GM08714 (cell line): Measurements from ENCODE around the gene CD33.

ENCODE experiments used
- H3K4me3 ChIP-seq: fragments of 200-500 bp; sonication (Bioruptor generic); 2 replicates; pipeline ENCODE4 v1.5.1; 2014; ENCODE audit warnings: mild to moderate bottlenecking, low read length, inconsistent platforms
- ZNF274 ChIP-seq: IDR thresholded peaks from 2 replicates; pipeline ENCODE4 v1.6.1; 2012; ENCODE audit warnings: mild to moderate bottlenecking, low read depth, low read length

The CD33 gene

DNA sequence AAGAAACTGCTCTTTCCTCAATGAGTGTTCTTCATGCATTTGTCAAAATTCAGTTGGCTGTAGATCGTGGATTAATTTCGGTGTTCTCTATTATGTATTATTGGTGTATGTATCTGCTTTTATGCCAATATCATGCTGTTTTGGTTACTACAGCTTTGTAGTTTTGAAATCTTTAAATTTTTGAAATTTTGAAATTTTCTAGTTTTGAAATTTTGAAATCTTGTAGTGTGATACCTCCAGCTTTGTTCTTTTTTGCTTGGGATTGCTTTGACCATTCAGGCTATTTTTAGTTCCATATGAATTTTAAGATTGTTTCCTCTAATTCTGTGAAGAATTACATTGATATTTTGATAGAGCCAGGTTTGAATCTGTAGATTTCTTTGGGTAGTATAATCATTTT is 3.1 kb downstream of the CD33 start:
- H3K4me3 ChIP-seq = no peak overlapping the region
- TF ChIP-seq ZNF274 = no peak

DNA sequence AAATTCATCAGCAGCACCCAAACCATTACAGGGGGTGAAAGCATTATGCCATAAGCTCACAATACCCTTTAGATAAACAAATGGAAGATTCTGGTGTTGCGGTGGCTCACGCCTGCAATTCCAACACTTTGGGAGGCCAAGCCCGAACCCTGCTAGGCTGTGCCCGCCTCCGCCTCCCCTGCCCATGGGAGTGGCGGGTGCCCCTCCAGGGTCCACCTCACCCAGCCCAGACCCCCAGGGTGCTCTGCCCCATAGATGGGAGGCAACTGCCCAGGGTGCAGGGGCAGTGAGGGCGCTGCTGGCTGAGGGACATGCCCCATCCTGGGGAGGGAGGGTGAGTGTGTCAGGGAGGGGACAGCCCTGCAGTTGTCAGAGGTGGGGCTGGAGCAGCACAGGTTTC is 16.0 kb downstream of the CD33 start:
- no peak overlapping the region for H3K4me3 ChIP-seq
- no peak for TF ChIP-seq ZNF274

DNA sequence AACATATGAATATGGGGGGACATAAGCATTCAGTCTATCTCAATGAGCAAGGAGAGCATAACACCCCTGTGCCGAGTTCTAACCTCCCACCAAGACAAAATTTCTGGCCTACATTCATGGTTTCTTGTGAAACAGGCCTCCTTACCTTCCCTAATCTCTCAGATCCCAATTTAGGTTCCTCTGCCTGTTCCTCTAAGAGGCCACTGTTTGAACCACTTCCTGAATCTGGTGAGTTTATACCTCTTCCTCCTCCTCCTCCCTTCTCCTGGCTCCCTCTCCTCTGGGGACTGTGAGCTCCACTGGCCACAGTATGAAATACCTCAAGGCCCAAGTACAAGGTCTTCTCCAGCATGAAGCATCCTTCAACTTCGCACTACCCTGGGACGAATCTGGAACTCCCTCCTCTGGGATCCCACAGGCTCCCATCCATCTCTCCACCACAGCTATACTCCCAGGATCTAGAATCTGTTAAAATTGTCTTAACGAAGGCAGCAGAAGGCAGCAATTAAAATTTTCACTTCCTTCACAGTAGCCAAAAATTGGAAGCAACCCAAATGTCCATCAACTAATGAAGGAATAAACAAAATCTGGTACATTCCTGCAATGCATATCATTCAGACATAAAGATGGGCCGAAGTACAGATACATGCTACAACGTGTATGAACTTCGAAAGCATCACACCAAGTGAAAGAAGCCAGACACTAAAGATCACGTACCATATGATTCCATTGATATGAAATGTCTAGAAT is 18.2 kb downstream of the CD33 start:
- no peak for TF ChIP-seq ZNF274
- no peak overlapping the region for H3K4me3 ChIP-seq

DNA sequence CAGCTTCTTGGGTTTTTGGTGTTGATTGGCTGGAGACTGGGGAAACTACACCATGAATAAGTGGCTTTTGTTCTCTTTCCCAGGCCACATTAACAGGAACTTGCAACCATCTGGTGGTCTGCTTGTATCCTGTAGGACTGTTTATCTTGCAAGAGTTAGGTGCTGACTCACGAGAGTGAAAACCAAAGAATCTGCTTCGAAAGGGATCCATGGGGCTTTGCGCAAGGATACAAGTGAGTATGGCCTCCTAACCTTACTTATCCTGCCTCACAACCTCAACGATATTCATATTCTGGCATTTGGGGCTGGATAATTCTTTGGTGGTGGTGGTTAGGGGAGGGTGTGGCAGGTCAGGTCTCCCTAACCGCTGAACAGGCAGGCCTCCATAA is 21.3 kb downstream of the CD33 start:
- H3K4me3 ChIP-seq = no peak overlapping the region
- TF ChIP-seq ZNF274 = no peak

DNA sequence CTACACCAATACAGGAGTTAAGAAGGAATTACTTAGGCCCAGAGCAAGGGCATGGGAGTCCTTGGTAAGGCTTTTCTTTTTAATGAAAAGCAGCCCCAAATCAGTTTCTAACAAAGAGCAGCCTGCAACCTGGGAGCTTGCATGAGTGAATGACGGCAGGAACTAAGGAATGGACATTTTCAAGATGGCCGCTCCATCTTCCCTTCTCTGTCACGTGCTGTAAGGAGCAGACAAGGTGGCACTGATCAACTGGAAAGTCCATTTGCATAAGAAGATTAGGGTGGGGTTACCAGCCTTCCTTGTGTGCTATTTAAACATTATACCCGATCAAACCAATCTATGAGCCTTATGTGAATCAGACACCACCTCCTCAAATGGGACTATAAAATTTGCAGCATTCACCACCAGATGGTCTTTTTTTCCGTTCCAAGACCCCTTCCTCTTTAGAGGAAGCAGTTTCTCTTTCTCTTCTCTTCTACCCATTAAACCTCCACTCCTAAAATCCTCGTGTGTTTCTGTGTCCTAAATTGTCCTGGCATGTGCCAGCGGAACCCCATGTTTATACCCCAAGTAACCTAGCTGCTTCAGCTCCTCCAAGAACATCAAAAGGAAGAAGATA is 23.2 kb downstream of the CD33 start:
- TF ChIP-seq ZNF274 = no peak
- H3K4me3 ChIP-seq = no peak overlapping the region

DNA sequence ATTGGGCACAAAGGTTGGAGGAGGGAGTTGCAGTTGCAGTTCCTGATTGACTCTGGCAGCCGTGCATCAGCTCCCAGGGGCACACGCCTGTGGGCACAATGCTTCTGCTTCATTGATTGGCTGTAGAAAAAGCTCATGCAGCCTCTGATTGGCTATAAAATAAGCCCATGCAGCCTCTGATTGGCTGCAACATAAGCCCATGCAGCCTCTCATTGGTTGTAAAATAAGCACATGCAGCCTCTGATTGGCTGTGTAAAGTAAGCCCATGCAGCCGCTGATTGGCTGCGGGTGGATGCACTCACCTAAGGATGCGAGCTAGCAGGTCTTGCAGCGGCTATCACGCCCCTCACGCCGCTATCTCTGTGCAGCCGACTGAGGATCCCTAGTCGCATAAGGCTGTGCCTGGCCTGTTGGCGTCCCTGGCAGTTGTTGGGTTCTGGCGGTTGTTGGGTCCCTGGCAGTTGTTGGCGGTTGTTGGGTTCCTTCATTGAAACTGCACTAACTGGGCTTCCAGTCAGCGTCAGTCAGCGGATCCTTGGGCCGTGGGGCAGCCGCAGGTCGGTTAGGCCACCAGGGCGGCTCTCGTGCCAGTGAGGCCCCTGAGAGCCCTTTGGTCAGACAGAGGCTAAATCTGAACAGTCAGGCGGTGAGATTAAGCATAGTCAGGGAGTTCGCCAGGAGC is 26.0 kb downstream of the CD33 start, which contains the start of gene SIGLECL1:
Gene SIGLECL1 (plus strand): TSS at position 295 of the 682 bp plus-strand sequence. CDS start 12,993 bp downstream, outside the sequence.
- TF ChIP-seq ZNF274 = no peak
- no peak within 1 kb of the TSS for H3K4me3 ChIP-seq

DNA sequence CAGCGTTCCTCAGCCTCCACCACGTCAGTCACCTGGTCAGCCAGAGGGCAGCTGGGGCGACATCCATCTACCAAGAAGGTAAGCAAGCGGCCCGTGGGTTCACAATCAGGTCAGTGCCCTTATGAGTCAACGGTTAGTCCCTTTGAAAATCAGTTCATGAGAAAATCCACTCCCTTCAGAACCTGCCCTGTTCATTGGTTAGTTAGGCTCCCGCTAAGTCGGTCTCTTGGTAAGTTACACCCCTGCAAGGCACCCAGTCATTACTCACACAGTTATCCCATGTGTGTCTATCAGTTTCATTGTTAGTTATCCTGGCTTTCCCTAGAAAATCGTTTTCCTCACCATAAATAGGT is 26.6 kb downstream of the CD33 start:
- no peak overlapping the region for H3K4me3 ChIP-seq
- no peak for TF ChIP-seq ZNF274

DNA sequence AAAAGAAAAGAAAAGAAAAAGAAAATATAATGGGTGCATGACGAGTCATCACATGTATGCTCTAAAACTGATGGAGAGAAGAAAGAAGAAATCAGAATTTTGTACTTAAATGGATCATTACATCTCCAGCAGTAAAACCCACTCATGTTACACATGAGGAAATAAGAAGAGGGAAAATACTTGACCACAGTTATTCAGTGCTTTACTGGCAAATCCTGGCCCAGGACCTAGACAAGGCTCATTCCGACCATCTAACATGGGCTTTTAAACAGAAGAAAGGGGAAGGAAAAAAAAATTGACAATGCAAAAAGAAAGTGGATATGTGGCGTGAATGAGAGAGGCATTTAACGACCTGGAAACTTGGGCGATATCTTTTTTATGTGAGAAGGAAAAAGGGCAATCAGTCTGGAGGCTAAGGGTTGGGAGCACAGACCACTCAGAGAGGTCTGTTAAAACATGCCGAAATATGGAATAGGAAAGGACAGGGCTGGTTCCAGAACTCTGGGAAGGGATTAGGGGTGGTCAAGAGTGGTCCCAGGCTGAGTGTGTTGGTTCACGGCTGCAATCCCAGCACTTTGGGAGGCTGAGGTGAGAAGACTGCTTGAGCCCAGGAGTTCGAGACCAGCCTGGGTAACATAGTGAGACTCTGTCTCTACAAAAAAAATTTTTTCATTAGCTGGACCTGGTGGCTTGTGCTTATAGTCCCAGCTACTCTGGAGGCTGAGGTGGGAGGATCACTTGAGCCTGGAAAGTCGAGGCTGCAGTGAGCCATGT is 27.6 kb downstream of the CD33 start:
- TF ChIP-seq ZNF274 = no peak
- H3K4me3 ChIP-seq = no peak overlapping the region

DNA sequence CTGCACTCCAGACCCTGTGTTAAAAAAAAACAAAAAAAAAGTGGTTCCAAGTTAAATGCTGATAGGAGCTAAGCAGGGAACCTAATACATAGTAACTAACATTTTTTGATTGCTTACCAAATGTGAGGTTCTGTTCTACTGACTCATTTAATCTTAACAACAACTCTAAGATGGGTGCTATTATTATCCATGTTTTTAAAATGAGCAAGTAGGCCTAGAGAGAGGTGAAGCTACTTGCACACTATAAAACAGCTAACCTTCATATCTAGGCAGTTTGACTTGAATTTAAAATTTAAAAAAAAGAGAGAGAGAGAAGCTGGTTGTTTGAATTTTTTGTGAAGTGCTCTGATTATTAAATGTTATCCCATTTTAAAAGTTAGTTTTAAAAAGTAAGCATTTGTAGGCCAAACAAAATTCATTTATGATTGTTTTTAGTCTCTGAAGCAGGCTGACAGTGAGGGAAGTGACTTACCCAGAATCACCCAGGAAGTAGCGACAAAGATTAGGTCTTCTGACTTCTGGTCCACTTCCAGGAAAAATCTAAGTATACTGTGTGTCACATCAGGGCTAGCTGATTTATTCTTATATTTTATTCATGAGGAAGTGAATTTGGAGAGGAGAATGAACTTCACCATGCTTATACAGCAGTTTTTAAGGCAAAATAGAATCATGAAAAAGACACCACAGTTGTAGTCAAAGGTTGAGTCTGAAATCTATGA is 28.4 kb downstream of the CD33 start:
- no peak for TF ChIP-seq ZNF274
- H3K4me3 ChIP-seq = no peak overlapping the region

DNA sequence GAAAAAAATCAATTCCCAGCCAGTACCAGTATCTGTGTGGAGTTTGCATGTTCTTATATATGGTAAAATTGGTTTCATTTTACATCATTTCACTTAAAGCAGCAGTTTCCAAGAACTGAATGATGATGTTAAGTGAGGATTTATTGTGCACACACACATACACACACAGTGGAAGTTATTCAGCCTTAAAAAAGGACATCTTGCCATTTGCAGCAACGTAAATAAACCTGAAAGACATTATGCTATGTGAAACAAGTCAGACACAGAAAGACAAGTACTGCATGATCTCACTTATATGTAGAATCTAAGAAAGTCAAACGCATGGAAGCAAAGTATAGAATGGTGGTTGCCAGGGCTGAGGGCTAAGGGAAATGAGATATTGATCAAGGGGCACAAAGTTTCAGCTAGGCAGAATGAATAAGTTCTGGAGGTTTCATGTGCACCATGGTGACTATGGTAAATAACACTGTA is 31.3 kb downstream of the CD33 start:
- H3K4me3 ChIP-seq = no peak overlapping the region
- TF ChIP-seq ZNF274 = no peak

DNA sequence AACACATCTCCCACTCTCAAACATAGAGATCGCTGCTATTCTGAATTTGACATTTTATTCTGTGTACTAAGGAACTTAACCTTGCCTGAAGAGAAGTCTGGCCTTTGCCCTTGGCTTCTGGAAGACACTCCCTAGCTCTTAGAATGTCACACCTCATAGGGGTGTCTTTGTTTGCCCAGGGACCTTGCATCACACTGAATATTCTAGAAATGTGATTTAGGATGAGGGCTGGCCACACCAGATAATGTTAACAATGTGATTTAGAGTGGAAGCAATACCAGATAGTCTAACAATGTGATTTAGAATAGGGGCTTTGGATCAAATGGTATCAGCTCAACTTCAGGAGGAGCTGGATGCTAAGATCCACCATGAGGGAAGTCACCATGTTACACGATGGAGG is 32.6 kb downstream of the CD33 start:
- TF ChIP-seq ZNF274 = no peak
- no peak overlapping the region for H3K4me3 ChIP-seq

DNA sequence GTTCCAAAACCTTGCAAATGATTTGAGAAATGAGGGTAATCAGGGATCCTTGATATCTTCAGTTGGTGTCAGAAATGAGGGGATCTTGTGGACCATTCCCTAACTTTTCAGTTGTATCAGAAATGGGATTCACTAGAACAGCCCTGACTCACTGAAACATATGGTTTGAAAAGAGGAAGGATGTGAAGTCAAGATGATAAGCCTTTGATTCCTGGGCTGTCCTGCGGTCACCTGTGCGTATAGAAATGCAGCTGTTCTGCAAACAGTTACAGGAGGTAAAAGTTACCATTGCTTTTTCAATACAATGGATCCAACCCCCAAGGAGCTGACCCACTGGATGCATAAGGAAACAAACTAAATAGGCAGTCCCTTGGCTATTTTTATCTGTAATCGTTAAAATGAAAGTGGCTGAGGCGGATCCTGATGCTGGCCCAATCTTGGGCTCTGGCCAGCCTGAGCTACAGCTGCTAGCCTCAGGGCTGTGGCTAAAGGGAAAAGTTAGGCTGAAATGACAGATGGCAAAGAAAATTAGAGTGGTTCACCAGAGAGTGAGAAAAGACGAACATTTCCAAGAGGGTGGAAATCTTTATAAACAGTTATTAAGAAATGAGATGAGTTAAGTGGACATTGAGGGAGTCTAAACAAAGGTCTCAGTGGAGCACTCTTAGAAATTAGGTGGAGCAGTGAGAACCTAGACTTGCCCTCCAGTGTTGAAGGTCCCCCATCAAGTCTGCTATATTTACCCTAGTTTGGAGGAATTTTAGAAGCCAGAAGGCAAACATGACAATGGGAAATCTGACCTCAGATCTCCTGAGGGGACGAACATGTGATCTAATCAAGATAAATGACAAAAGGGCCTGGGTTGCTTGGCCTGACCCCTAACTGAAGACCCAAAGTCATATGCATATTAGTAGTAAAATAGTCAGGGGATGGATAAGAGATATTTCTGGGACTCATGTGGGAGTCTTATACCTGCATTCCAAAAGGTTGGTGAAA is 33.6 kb downstream of the CD33 start:
- no peak overlapping the region for H3K4me3 ChIP-seq
- TF ChIP-seq ZNF274 = no peak
